HG02678 (cell line): ENCODE measurements around the gene GLIS1.

Source experiments
- ATAC-seq: cut with Tn5 transposase; IDR thresholded peaks from one replicate; pipeline ENCODE4 v1.9.1; 2021; ENCODE audit warnings: mild to moderate bottlenecking, moderate library complexity; ENCODE audit not compliant: unreplicated experiment

The GLIS1 gene

DNA sequence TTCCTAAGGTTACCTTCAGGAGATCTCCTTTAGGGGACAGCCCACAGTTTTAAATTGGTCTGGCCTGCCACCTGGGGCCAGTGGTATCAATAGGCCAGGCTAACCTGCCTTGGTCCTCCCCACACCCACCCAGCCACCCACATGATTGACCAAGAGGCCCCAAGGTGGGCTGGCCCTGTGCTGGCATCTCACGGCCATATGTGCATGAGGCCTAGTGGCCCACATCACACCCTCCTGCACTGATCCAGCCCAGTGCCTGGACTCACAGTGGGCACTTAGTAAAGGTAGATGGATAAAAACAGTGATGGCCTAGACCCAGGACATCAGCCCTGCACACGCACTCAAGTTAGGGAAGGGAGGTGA, 197.7 kb downstream of the GLIS1 start:
- no peak for ATAC-seq

DNA sequence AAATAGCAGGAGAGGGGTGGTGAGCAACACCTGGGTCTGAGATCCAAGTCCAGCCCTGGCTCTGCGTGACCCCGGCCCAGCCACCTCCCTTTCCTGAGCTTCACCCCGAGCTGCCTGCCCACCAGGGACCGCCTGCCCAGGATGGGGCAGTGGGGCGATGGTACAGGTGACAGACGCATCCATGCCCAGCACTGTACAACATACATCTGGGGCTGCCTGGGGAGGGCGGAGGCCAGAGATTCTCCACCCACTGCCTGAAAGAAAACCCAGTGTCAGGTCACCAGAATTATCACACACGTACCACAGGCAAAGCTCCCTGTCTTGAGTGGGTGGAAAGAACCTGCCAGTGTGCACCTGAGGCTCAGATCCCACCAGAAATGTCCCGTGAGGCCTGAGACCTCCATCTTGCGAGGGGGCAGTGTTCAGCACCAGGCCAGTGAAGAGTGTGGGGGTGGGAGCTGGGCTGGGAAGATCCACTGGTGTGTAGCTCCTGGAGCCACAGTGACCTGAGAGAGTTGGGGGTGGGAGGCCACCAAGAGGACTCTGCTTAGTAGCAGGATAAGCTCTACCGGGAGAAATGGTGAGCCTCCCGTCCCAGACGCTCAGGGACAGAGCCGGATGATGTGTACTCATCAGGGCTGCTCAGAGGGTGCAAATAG, 198.2 kb downstream of the GLIS1 start:
- no peak for ATAC-seq

DNA sequence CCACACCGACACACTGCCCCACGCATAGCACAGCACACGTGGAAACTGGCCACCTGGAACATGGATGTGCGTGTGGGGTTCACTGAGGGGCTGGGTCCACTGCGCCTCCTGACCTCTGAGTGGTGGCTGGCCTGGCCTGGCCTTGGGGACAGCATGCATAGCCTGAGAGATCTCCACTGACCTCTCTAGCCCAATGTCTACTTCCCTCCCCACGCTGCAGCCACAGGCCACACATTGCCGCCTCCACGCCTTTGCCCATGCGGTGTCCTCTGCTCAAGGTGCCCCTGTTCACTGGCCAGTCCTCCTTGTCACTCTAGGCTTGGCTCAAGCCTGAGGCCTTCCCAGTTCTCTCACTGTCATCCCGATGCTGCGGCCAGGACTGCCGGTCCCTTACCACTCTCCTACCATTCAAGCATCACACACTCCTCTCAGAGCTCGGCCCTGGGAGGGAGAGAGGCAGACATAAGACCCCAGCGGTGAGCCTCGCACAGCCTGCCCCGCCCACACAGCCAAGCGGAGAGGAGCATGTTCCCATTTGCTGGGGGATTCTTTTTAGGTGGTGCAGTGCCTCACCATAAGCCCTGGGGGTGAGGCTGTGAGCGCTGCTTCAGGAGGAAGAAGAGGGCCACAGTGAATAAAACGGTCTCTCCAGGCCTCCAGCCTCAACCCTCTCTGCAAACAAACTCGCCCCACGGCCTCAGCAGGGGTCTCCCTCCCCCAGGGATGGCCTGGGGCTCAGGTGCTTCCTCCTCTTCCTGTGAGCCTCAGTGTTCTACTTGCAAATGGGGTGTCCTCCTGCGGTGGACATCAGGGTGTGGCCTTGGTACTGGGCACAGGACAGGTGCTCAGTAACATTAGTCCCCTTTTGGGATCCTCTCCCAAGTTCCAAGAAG, 199.0 kb downstream of the GLIS1 start:
- ATAC-seq, result no peak

DNA sequence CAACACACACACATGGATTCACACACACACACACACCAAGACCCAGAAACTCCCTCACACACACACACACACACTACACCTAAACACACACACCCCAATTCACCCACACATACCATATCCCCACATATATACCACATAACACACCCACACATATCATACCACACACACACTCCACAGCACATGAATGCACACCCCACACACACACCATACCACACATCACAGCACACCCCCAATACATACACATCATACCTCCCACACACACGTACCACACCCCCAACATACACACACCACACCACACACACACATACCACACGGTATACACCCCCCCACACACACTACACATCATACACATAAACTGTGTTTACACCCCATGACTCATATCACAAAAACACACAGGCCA, 199.7 kb downstream of the GLIS1 start:
- ATAC-seq, result no peak

DNA sequence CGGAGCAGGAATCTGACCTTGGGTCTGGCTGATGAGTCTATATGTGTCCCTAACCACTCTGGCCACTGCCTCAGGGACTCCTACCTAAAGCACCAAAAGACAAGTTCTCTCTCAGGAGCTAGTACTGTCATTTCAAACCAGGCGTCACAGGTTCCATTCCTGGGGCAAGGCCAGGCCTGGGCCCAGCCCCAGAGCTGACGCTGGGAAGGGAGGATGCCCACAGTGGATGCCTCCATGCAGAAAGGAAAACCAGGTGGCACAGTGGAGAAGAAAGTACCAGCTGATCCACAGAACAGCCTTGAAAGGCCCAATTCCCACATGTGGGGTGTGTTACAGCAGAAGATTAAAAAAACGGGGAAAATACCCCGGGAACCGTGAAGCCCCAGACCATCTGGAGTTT, 202.4 kb downstream of the GLIS1 start:
- ATAC-seq, result no peak

DNA sequence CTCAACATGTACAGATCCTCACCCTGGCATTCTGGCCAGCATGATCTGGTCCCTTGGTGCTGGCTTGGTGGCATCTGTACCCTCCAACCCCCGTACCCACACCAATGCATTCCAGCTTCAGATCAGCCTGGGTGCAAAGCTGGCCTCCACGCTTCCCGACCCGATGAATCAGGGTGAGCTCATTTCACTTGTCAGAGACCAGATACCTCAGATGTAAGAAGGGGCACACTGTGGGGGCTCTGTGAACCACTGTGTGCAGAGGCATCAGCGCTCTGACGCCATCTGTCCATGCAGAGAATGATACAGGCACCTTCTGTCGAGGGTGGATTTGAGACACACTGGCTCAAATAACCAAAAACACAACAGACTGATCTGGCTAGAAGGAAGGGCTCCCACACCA, 203.1 kb downstream of the GLIS1 start:
- no peak for ATAC-seq

DNA sequence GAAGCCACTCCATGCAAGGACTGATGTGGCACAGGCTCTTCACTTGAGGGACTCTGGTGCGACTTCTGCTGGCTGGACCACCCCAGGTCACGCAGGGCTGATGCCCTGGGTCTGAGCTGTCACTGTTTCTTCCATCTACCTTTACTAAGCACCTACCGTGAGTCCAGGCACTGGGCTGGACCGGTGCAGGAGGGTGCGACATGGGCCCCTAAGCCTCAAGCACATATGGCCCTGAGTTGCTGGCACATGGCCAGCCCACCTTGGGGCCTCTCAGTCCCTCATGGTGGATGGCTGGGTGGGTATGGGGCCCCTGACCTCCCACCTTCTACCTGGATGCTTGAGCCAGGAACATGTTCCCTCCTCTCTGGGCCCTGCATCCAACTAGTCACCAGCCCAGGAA, 203.7 kb downstream of the GLIS1 start:
- ATAC-seq, result no peak

DNA sequence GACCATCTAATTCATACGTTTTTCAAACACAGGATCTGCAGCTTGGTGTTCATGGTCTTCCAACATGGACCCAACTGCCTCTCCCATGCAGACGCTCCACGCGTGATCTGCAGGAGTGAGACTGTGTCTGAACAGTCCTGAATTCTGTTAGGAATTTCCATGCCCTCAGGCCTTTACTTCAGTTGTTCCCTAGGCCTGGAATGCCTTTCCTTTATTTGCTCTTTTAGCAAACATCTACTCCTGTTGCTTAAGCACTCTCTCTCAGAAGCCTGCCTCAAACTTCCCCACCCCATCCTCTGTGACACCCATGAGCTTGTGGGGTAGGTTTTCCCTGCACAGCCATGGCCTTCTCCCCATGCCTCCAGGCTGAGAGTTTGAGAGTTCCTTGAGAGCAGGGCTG, 206.1 kb downstream of the GLIS1 start:
- ATAC-seq, result no peak

DNA sequence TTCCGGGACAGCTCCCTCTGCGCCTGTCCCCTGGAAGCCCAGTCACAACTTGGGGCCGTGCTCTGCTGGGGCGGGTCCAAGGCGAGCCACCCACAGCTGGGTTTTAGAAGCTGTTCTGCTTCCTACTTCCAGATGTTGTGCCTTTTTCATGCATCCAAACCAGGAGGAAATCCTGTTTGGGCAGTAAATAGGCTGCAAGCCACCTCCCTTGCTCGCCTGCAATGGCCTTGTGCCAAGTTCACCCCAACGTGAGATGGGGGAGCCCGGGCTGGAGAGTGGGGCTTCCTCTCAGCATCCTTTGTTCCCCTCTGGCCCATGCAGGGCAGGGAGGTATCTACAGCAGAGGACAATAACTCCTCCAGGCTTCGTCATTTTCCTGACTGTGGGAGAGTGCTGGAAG, 206.6 kb downstream of the GLIS1 start:
- ATAC-seq, result no peak

DNA sequence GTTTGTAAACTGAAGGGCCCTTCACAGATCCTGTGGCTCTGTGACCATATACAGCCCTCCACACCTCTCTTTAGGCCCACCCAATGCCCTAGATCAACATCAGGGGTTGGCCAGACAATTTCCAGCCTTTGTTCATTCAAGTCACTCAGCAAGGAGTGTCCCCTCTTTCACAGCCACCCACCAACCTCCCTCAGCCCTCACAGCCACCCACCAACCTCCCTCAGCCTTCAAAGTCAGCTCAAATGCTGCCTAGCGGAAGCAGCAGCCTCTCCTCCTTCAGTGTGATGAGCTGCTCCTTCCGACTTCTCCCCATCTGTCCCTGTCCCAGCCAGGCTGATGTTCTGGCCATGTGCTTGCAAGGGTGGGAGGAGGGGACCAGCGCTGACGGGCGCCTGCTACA, 208.4 kb downstream of the GLIS1 start:
- no peak for ATAC-seq

DNA sequence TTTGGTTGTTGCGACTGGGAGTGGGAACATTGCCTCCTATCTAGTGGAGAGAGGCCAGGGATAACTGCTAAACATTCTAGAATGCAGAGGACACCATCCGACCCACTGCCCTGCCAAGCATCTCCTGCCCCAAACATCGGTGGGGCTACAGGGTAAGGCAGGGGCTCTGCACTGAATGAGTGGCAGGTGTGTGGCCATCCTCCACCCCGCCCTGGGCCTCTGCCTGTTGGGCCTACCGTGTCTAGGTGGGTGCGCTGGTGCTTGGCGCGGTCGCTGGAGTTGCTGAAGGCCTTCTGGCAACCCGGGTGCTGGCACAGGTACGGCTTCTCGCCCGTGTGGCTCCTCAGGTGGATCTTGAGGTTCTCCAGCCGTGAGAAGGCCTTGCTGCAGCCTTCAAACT, 209.4 kb downstream of the GLIS1 start:
- ATAC-seq, result no peak

DNA sequence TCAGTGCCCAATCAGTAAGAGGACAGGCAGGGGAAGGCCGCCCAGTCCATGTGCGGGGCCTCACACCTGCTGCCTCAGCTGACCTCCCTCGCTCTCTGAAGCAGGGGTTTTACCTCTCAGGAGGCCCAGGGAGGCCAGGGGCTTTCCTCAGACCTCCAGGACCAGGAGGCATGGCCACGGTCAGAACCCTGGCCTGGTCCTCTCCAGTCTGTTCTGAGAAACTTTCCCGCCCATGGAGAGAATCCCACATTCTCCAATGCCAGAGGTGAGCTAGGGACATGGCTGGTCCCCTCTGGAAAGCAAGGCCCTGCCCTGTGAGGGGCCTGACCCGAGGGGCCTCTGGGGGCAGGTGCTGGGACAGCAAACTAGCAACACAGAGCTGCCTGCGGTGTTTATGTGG, 211.6 kb downstream of the GLIS1 start:
- ATAC-seq, result no peak

DNA sequence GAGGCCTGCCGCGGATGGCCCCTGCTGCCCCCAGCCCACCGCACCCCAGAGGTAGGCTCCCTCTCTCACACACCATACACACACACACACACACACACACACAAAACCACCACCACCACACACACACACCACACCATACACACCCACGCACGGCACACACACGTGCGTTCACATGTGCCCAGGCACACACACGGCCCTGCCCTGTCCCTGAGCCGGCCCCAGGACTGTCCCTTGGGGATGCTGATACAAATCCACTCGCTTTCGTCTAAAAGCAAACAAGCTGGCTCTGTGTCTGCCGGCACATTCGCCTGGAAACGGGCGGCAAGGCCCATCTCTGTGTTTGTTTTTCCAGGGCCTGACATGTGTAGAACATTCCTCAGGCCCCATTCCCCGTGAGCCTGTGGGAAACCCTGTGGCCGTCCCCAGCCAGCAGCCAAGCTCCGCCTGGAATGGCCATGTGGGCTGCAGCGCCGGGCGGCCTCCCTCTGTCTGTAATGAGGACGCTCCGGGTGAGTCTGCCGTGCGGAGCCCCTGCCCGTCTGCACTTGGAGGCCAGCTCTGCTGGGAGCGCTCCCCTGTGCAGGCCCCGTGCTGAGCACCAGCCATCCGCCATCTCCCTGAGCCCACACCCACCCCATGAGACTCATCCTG, 212.4 kb downstream of the GLIS1 start:
- no peak for ATAC-seq

DNA sequence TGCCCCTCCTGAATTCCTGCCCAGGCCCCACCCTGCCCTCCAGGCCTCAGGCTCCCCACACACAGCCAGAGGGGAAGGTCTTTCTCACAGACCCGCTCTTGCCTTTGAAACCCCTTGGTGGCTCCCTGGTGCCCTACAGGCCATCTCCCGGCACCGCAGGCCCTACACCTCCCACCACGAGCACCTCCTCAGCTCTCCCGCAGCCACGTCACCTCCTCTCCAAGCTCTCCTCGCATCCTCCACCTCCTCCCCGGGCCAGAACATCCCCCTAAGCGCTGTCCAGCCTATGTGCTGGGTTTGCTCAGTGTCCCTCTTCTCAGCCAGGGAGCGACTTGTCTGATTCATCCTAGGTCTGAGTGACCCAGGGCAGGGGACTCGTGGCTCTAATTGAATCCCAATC, 213.4 kb downstream of the GLIS1 start:
- no peak for ATAC-seq

DNA sequence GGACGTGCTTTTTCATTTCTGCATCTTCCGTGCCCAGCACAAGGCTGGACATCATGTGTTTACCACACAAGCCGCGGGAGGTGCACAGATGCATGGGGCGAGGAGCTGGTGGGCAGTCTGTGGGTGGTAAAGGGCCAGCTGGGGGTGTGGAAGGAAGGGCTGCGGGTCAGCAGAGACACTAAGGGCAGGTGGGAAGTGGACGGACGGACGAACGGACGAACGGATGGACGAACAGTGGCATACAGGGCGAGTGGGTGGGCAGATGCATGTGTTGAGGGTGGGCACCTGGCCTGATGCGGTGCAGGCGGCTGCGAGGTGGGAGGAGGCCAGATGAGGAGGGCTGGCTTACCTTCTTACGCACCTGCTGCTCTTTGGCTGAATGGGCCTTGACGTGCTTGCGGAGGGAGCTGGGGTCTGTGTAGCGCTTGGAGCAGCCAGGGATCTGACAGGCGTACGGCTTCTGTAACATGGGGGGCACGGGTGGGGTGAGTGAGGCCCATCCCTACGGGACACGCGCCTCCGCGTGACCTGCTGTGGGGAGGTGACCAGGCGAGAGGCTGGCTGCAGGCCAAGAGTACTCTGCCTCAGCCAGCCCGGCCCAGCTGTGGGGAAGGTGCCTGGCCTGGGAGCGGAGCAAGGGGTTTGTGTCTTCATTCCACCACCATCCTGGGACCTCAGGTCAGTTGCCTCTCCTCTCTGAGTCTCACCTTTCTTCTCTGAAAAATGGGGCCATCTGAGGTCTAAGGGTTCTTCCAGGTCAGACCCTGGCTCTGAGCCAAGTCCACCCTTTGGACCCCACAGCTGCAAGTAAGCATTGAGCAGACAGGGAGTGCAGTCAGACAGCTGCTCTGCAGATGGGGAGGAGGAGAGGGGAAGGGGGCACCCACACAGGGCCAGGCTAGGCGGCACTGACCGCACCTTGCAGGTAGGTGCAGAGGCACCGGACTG, 214.3 kb downstream of the GLIS1 start:
- ATAC-seq, result no peak

DNA sequence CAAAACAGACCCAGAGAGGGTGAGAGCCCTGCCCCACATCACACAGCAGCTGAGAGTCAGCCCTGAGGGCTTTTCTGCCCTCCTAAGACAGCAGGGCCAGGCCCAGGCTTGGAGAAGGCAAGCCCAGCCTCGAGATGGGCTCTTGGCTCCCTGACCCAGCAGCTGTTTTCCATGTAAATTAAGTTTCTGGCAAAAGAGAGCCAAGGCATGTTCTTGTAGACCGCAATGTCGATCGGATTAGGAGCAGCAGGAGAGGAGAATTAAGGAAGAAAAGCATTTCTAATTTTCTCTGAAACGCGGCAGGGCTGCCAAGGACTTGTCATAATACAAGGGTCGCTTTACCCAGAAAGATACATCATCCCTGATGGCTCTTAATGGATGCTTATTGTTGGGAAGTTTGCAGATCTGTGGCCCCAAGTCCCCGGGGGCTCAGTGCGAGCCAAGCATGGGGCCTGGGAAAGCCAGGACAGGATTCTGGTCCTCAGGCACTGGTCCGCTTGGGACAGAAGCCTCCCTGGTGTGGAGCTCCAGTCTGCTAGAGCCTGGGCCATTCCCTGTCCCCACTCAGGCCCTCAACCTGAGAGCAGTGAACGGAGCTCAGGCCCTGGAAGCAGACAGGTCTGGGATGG, 216.9 kb downstream of the GLIS1 start:
- ATAC-seq, result no peak

DNA sequence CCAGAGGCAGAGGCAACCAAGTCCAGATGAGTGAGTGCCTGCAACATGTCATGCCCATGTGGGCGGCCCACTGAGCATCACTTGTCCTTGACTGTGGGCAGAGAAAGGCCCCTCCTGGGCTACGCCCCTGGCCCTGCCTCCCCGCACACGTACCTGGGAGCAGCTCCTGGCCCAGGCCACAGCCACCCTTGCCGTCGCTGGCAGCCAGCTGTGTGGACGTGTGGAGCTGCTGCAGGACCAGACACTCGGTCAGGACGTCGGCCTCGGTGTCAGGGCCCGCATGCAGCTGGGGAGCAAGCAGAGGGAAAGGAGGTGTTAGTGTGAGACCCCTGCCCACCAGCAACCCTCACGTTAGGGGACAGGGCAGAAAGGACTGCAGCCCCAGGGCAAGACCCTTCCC, 218.5 kb downstream of the GLIS1 start:
- no peak for ATAC-seq

DNA sequence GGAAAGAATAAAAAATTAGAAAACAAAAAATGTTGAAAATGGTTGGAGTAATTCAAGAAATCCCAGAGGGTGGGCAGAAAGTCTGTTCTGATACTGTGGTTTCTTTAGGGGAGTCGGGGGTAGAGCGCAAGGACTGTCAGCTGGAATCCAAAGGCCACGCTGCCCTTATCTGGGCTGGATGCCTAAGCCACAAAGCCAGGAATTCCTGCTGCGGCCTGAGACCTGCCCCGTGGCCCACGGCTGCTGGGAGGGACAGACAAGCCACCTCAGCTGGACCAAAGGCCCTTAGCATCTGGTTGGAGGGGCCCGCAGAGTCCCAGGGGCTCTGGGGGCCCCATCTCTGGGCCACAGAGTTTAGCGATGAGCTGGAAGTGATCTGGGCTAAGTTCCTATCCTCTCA, 219.5 kb downstream of the GLIS1 start:
- no peak for ATAC-seq

DNA sequence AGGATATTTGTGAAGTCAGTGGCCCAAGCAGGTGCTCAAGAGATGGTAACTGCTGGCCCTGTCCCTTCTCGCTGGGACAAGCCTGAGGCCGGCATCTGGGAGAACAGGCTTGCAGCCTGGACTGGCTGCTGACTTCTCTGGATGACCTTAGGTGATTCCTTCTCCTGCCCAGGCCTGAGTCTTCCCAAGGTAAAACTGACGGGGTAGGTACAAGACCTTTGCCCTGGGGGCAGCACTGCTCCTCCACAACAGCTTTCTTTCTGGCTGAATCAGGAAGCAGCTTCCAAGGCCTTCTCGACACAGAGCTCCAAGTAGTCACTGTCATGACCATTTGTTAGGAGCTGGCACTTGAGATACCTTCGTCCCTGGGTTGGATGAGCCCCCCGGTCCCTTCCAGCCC, 220.2 kb downstream of the GLIS1 start:
- ATAC-seq, result no peak

DNA sequence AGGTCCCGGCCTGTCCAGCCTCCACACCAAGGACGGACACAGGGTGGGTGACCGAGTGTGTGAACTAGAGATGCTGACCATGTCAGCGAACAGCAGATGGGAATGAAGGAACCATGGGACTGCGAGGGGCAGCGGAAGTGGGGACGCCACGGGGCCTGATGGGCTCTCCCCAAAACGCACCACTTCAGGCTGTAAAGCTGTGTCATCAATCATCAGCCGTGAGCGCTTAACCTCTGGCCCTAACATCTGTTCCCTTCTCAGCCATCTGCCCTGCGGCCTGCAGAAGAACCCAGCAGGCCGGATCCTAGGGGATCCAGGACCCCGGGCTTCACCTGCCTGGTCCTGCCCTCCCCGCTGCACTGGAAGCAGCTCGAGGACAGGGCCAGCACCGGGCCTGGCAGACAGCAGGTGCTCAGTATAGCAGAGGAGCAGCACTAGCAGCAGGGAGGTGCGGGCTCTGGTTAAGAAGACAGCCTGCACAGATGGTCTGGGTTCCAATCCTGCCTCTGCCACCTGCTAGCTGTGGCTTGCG, 221.1 kb downstream of the GLIS1 start:
- no peak for ATAC-seq
